GM12875 (cell line): Measurements from ENCODE around the gene TGFB2.

Experiments used
- H3K4me3 ChIP-seq: one replicate; pipeline ENCODE4 v1.5.1; 2011; ENCODE audit warnings: low read depth, low read length, control low read depth
- TF ChIP-seq, protein P1 (sequence below): IDR thresholded peaks from 2 replicates; pipeline ENCODE4 v1.5.1; 2011; ENCODE audit warnings: low read depth, mild to moderate bottlenecking, control low read depth, inconsistent platforms, low read length, moderate library complexity, borderline replicate concordance; ENCODE audit not compliant: insufficient read depth

Gene TGFB2

DNA sequence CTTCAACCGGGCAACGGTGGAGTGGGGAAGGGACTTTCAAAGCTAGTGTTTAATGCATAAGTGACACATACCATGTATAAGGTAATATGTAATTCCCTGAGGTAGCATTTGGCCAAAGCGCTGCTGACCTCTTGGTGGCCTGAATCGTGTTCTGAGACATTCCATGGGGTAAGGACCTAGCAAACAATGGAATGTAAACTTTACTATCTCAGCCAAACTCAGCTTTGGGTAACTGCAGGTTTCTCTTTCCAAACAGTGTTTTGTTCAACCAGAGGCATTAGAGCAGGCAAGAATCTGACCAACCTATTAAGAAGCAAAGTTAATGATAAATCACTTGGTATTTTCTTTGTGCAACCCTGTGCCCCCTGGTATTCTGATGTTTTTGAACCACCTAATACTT lies 22.0 kb downstream of the TGFB2 start:
- TF ChIP-seq, protein P1, sequence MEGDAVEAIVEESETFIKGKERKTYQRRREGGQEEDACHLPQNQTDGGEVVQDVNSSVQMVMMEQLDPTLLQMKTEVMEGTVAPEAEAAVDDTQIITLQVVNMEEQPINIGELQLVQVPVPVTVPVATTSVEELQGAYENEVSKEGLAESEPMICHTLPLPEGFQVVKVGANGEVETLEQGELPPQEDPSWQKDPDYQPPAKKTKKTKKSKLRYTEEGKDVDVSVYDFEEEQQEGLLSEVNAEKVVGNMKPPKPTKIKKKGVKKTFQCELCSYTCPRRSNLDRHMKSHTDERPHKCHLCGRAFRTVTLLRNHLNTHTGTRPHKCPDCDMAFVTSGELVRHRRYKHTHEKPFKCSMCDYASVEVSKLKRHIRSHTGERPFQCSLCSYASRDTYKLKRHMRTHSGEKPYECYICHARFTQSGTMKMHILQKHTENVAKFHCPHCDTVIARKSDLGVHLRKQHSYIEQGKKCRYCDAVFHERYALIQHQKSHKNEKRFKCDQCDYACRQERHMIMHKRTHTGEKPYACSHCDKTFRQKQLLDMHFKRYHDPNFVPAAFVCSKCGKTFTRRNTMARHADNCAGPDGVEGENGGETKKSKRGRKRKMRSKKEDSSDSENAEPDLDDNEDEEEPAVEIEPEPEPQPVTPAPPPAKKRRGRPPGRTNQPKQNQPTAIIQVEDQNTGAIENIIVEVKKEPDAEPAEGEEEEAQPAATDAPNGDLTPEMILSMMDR, result no peak
- no peak overlapping the region for H3K4me3 ChIP-seq

DNA sequence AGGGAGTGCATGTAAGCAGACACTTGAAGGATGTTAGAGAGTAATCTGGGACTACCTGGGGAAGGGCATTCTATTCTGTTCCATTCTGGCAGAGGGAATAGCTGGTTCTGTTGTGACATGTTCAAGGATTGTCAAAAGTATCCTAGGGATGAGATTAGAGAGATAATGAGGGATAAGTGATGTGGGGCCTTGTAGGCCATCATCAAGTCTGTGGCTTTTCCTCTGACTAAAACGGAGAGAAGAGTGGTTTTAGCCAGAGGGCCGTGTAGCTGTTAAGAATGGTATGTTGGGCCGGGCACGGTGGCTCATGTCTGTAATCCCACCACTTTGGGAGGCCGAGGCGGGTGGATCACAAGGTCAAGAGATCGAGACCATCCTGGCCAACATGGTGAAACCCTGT lies 23.6 kb downstream of the TGFB2 start:
- TF ChIP-seq, protein P1, result no peak
- no peak overlapping the region for H3K4me3 ChIP-seq

DNA sequence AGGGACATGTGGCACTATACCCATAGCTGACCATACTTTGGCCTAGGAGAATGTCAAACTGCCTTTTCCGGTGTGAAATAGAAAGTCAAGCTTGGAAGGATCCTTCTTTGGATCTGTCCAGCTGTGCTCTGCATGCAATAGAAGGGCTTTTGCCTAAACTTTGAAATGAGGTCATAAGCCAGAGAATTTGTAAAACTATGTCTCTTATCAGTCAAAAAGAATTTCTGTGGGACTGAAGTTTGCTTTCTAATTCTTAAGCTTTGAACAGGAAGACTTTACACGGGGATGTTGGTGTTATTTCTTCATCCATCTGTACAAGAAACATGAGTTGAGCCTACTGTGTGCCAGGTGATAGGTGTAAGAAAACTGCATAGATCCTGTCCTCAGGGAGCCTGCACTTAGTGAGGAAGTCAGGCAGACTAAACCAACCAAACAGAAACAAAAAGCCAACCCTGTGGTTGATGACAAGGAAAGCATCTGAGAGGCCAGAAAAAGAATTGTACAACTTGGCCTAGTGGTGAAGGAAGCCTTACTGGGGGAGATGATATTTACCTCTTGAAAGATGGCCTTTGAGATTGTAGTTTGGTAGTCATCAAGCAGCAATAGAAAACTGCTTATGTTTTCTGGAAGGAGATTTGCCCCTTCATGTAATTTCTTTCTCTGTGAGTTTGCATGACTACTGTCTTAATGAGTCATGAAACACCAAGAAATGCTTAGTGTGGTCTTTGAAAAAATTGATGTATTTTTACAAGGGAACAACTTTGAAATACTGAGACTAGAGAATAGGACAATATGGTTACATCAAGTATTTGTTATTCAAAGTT lies 24.8 kb downstream of the TGFB2 start:
- H3K4me3 ChIP-seq, result no peak overlapping the region
- TF ChIP-seq, protein P1, result no peak

DNA sequence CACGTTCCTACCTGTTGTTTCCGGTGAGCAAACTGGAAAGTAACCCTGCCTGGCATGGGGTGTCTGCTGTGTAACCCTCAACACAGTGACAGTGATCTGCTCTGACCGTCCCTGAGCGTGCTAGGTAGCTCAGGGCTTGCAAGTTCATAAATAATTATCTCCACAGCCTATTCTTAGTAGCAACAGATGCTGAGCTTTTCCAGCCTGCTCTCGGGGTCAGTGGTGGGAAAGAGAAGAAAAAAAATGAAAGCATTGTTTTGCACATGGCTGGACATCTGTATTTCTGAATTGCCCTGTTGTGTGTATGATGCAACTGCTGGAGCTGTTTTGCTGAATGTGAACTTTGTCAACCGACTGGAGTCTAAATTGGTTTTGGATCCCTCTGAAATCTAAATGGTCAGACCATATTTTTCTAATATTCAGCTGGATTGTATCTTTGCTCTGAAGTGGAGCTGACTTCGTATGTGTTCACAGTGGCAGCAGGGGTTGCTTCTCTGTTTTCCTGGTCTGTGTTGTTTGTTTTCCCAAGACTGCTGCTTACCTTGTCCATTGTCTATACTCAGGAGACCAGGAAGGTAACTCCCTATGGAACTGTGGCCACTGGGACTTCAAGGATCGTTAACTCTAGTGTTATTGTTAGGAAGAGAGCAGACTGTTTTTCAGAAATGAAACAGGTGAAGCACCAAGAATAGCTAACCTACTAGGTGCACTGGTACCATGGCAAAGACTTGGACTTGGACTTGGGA lies 27.0 kb downstream of the TGFB2 start:
- no peak overlapping the region for H3K4me3 ChIP-seq

DNA sequence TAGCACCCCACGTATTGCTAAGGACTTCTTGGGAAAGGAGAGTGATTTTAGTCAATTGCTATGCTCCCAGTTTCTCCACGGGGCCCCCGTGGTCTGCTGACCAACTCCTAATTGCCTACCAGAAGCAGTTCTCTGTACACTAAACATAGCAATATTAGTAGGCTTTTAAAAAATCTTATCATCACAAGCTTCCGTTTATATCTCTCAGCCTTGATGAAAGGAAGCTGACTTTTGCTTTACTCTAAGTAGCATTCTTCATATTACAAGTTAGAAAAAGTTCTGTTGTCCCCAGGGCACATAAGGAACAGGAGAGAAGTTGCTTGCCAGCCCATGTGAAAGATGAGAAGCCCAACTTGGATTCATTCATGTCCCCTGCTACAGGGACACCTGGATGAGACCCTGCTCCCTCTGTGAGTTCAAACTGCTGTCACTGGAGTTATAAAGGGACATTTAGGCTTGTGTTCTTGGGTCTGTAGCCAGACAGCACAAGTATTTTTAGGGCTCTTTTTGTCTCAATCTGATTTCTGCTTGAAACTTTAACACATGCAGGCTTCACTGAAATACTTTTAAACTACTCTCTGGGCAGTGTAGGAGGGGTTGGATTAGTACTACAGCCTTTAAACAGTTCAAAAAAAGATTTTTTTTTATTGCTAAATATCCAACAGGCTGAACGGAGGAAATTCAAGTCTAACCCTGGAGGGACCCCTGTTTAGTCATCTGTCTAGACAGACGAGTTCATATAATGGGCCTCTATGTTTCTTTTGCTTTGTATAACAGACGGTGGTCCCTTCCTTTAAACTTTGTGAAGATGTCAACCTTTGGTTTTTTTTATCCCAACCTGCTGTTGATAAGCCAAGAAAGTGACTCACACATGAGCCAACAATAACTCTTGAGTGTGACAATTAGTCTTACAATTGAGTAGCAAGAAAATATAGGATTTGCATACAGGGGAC lies 29.5 kb downstream of the TGFB2 start:
- TF ChIP-seq, protein P1, result no peak
- H3K4me3 ChIP-seq, result no peak overlapping the region

More for the DNA sequence above, 27.0 kb downstream of the TGFB2 start:
- TF ChIP-seq, protein P1, result no peak

DNA sequence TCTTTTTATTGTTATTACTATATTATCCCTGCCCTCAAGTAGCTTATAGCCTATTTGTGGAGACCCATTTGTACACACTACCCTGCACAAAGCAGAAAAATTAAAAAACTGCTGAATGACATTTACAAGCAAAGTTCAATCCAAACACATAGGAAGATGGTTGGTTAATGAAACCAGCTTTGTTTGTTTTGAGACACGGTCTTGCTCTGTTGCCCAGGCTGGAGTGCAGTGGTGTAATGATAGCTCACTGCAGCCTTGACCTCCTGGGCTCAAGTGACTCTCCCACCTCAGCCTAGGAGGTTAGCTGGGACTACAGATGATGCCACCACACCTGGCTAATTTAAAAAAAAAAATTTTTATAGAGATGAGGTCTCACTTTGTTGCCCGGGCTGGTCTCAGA lies 31.6 kb downstream of the TGFB2 start:
- no peak overlapping the region for H3K4me3 ChIP-seq
- TF ChIP-seq, protein P1, result no peak
